HG02840 (cell line): ENCODE data around the gene ARHGAP42.
A peak's percentile ranks its signal among the peaks of the same experiment; 100 is the strongest.
"Not testable (repeated sequence)": the region's sequence is repeated elsewhere in the genome, so short reads cannot be mapped to it uniquely, and the experiment has no call there.

Experiments used
- ATAC-seq: cut with Tn5 transposase; IDR thresholded peaks from one replicate; pipeline ENCODE4 v1.9.1; 2021; ENCODE audit warnings: mild to moderate bottlenecking, moderate library complexity, moderate number of reproducible peaks; ENCODE audit not compliant: unreplicated experiment, low FRiP score

Gene ARHGAP42, protein sequence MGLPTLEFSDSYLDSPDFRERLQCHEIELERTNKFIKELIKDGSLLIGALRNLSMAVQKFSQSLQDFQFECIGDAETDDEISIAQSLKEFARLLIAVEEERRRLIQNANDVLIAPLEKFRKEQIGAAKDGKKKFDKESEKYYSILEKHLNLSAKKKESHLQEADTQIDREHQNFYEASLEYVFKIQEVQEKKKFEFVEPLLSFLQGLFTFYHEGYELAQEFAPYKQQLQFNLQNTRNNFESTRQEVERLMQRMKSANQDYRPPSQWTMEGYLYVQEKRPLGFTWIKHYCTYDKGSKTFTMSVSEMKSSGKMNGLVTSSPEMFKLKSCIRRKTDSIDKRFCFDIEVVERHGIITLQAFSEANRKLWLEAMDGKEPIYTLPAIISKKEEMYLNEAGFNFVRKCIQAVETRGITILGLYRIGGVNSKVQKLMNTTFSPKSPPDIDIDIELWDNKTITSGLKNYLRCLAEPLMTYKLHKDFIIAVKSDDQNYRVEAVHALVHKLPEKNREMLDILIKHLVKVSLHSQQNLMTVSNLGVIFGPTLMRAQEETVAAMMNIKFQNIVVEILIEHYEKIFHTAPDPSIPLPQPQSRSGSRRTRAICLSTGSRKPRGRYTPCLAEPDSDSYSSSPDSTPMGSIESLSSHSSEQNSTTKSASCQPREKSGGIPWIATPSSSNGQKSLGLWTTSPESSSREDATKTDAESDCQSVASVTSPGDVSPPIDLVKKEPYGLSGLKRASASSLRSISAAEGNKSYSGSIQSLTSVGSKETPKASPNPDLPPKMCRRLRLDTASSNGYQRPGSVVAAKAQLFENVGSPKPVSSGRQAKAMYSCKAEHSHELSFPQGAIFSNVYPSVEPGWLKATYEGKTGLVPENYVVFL

DNA sequence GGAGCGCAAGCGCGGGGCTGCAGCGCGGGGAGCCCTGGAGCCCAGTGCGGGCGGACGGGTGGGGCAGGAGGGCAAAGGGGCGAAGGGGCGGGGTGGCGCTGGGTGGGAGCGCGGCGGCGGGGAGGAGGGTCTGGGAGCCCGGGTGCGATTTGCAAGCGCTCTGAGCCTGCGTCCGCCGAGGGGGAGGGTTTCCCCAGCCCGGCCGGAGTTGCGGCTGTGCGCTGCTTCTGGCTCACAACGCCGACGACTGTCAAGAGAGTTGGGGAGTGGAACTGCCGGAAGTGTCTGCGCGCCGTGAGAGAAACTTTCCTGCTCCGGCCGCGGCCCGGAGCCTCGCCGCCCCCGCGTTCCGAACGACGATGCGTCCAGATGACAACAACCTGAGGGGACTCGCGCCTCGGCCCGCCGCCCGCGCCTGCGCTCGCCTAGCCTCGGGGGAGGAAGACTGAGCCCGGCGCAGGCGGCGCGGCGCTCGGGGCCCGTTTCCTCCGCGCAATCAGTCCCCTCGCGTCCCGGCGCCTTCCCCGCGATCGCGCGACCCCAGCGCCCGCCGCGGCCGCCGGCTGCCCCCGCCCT lies at the start of gene ARHGAP42:
TSS of gene ARHGAP42 (plus strand) at position 235 of the 576 bp plus-strand sequence. CDS start 391 bp downstream, outside the sequence.
- peak; percentile 67 for ATAC-seq

DNA sequence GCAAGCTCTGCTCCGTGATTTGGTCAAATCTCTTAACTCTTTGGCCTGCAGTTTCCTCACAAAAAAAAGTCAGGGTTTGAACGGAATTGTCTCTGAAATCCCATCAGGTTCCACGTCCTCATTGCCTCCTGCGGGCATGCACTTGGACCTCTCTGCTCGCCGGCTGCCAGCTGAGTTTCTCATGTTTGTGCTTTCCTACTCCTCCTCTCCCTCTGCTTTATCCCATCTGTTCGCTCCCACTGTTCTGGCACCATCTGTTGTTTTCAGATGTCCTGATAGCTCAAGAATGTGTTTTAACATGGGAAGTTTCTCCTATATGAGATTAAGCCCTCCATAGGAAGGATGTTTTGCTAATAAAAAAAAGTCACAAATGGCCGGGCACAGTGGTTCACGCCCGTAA lies 49.4 kb upstream of the ARHGAP42 start:
- ATAC-seq = no peak

DNA sequence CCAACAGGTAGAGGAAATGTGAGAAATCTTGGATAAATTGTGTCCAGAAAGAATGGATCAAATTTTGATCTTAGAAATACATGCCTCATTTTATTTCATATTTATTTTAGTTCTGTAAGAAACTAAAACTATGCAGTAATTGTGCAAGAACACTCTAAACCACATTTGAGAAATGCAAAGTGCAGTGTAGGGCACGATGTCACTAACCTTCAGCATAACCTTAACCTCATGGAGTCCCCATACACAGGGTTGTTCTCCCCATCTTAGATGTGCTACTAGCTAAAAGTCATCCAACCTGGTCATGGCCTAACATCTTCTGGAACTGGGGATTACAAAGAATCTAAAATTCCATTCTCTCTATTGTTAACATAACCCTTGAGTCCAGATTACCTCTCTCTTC lies 48.4 kb upstream of the ARHGAP42 start:
- ATAC-seq = no peak

- ATAC-seq = no peak
These were observed 47.9 kb upstream of the ARHGAP42 start for GRCh38 chr11:100639140-100639539.

GRCh38 chr11:100640071-100640470 lies 47.0 kb upstream of the ARHGAP42 start:
- ATAC-seq = no peak

DNA sequence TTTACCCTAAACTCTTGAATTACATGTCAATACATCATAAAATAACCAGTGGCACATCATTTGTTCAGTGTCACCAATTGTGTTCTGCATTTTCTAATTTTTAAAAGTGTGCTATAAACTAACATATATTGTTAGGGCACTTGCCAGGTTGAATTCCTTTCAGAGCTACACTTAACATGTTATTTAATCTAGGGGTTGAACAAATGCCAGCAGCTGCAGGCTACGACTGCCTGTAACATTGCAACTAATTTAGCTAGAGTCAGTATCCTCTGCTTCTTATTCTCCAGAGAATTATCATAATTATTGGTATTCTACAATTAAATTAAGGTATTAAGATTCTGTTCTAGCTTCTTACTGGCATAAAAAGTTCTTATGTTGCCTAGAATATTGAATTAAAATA lies 46.4 kb upstream of the ARHGAP42 start:
- no peak for ATAC-seq

DNA sequence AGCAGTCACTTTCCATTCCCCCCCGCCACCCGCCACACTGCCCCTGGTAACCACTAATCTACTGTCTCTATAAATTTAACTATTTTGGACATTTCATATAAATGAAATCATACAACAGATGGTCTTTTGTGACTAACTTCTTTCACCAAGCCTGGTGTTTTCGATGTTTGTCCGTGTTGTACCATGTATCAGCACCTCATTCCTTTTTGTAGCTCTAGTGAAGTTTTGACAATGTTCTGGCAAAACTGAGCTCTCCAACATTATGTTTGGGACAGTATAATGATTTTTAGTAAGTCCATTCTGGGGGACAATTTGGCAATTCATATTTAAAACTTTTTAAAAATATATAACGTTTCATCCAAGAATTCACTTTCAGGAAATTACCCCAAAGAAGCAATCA lies 45.6 kb upstream of the ARHGAP42 start:
- no peak for ATAC-seq

- no peak for ATAC-seq
These were observed 40.5 kb upstream of the ARHGAP42 start for GRCh38 chr11:100646545-100646944.

- ATAC-seq = no peak
These were observed 39.2 kb upstream of the ARHGAP42 start for GRCh38 chr11:100647861-100648260.

DNA sequence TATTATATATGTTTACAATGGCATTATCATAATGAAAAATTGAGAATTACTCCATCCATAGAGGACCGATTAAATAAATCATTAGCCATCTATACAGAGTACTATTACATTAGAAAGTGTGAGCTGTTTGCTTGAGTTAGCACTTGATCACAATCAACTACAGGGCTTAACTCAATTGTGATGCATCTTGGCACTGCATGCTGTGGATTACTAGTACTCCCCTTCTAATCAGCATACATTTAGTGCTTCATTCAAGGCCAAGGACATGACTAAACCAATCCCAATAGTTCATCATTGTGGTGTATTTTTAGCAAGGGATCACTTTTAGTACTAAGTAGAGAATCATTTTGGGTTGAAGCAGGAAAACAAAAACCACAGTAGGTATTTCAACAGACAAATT lies 23.5 kb upstream of the ARHGAP42 start:
- ATAC-seq = no peak

- ATAC-seq = no peak
These were observed 23.1 kb upstream of the ARHGAP42 start for GRCh38 chr11:100663996-100664395.

GRCh38 chr11:100666816-100667215 lies 20.3 kb upstream of the ARHGAP42 start:
- ATAC-seq = not testable (repeated sequence)

DNA sequence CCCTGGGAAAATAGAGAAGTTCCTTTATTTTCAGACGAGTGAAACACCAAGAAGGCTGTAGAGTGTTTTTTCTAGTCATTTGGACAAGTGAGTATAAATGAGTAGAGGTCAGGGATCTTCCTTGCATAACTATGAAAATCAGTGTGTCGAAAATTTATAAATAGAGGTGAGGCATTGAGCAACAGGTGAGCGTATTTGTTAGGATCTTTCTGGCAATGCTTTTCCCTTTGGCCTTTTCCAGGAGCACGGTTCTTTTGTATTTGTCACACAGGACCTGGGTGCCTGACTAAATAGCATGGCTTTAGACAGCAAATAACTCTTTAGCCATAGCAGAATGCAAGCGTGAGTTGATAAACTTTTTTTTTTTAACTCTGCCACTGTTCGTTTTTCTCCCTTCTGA lies 19.6 kb upstream of the ARHGAP42 start:
- ATAC-seq = no peak

DNA sequence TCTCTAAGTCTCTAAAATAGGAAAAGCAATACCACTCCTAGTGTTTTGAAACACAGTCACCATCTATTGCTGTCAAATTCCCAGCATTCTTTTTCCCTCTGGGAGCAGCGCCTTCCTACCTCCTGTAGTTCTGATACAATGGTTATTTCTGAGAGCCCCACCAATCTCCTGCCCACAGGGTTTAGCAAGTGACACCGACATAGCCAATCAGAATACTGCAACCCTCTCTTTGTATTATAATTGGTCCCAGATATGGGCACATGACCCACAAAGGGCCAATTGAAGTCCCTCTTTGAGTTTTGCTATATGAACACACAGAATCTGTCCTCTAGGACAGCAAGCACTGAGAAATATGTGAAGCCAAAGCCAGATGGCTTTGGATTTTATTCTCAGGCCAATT lies 16.9 kb upstream of the ARHGAP42 start:
- no peak for ATAC-seq

GRCh38 chr11:100671471-100671870 lies 15.6 kb upstream of the ARHGAP42 start:
- no peak for ATAC-seq

GRCh38 chr11:100672498-100673033 lies 14.5 kb upstream of the ARHGAP42 start:
- no peak for ATAC-seq

DNA sequence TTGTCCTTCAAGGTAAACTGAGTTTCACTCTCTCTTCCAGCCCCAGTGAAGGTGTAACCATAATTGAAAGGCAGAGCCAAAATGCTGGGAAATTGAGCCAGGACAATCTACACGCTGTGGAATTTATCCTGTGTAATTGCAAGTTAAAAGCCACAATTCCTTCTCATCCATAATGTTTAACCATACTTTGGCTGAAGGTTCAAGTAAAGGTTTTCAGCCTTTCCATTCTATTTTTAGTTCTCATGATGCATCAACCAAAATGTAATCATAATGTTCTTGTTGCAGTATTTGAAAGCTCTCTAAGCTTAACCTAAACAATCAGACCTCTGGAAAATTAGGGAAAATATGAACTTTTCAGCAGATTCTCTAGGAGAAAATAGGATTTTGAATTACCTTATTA lies 14.0 kb upstream of the ARHGAP42 start:
- no peak for ATAC-seq

DNA sequence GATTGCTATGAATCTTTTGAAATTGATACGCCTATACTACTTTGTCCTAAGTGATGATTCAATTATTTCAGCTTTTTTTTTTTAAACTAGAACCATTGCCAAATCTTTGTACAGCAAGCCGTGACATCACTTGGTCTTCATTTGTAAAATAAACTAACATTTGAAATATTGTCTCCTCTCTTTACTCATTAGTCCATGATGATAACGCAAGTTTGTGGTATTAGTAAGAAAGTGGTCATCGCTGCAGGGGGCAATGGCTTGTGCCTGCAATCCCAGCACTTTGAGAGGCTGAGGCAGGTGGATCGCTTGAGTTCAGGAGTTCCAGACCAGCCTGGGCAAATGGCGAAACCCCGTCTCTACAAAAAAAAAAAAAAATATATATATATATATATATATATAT lies 12.9 kb upstream of the ARHGAP42 start:
- no peak for ATAC-seq

- no peak for ATAC-seq
These were observed 11.9 kb upstream of the ARHGAP42 start for GRCh38 chr11:100675115-100675650.

DNA sequence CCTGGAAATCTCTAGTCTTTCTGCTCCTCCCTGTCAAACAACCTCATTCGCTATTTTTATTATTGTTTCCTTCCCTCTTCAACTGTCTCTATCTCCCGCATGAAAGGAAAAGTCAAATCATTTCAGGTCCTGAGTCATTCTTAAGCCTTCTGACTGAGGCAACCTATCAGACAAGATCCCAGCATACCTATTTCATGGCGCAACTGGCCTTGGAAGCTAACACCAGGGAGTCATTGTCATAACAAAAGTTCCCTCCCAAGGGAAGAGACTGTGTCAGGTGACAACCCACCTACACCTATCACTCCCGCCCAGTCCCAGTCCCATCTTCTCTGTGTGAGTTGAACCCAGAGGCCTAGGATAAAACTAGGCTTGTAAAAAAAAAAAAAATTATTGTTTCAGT lies 10.2 kb upstream of the ARHGAP42 start:
- ATAC-seq = no peak

- no peak for ATAC-seq
These were observed 9.3 kb upstream of the ARHGAP42 start for GRCh38 chr11:100677796-100678195.
